ENCODE data around the gene AQP12A. TPM values are rescaled to one million over a fixed set of nuclear protein-coding genes. Genes with fewer than 3 reads are reported as not detected.

AQP12A gene
- total RNA-seq, 1 donor from 2014 or later: not detected

- H3K27ac ChIP-seq: no peak overlapping the region
- no peaks in the 10 kb centered on the region for H3K4me1 ChIP-seq
- ATAC-seq (no peak), DNase-seq (no peak)
- H3K36me3 ChIP-seq: no peaks in the 10 kb centered on the region
- H3K4me3 ChIP-seq: no peak overlapping the region
- intact Hi-C loops (cut with DNase I): no loop called here
- H3K27me3 ChIP-seq: no peaks in the 10 kb centered on the region
- TF ChIP-seq, protein P1, sequence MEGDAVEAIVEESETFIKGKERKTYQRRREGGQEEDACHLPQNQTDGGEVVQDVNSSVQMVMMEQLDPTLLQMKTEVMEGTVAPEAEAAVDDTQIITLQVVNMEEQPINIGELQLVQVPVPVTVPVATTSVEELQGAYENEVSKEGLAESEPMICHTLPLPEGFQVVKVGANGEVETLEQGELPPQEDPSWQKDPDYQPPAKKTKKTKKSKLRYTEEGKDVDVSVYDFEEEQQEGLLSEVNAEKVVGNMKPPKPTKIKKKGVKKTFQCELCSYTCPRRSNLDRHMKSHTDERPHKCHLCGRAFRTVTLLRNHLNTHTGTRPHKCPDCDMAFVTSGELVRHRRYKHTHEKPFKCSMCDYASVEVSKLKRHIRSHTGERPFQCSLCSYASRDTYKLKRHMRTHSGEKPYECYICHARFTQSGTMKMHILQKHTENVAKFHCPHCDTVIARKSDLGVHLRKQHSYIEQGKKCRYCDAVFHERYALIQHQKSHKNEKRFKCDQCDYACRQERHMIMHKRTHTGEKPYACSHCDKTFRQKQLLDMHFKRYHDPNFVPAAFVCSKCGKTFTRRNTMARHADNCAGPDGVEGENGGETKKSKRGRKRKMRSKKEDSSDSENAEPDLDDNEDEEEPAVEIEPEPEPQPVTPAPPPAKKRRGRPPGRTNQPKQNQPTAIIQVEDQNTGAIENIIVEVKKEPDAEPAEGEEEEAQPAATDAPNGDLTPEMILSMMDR (IDR thresholded peaks at IDR 0.05): no peak
- no peaks in the 10 kb centered on the region for H3K9me3 ChIP-seq
Measured at GRCh38 chr2:240711701-240712100, 20.0 kb downstream of the AQP12A start.

GRCh38 chr2:240712121-240712520 is 20.5 kb downstream of the AQP12A start:
- no peak overlapping the region for H3K4me3 ChIP-seq
- intact Hi-C loops (cut with DNase I): no loop called here
- DNase-seq (no peak), ATAC-seq (no peak)
- H3K4me1 ChIP-seq: no peaks in the 10 kb centered on the region
- H3K27ac ChIP-seq: no peak overlapping the region
- TF ChIP-seq, protein P1 (IDR thresholded peaks at IDR 0.05): no peak
- no peaks in the 10 kb centered on the region for H3K27me3 ChIP-seq
- H3K9me3 ChIP-seq: no peaks in the 10 kb centered on the region
- no peaks in the 10 kb centered on the region for H3K36me3 ChIP-seq

DNA sequence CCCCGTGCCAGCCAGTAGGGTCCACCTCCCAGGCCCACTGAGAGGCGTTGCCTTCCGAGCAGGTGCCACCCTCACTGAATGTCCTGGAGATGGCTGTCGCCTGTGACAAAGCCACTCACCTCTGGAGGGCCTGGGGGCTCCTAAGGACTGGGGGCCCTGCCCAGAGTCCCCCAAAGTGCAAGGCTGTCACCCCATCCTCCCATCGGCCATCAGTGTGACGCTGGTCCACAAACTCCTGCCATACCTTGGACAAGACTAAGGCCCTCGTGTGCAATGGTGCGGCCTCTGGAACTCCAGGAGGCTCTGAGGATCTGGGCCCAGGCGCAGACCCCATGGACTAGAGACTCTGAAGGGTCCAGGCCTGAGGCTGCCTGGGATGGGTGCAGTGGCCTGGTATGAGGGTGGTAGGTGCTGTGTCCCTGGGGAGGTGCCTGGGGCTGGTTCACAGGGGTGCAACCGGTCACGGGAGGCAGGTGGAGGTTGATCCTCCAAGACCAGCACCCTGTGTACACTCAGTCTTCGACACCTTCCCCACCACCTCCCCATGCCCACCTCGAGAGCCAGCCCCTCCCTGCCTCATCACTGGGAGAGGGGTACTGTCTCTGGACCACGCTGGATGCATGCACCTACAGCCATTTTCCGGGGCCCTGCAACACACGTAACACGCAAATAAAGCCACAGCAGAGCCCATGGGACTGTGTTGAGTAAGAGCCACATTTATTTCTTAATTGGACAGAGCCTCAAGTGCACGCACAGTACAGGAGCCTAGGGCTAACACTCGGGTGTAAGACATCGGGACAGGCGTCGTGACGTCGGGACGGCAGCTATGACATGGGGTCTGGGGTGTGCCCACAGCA is 21.6 kb downstream of the AQP12A start:
- Histone ChIP-seq H3K27me3 (no peaks in the 10 kb centered on the region), H3K4me3 (no peak overlapping the region), H3K36me3 (no peaks in the 10 kb centered on the region), H3K4me1 (no peaks in the 10 kb centered on the region), H3K27ac (no peak overlapping the region), H3K9me3 (no peaks in the 10 kb centered on the region)
- intact Hi-C loops (cut with DNase I): no loop called here
- TF ChIP-seq, protein P1 (IDR thresholded peaks at IDR 0.05): no peak
- DNase-seq (no peak), ATAC-seq (no peak)

DNA sequence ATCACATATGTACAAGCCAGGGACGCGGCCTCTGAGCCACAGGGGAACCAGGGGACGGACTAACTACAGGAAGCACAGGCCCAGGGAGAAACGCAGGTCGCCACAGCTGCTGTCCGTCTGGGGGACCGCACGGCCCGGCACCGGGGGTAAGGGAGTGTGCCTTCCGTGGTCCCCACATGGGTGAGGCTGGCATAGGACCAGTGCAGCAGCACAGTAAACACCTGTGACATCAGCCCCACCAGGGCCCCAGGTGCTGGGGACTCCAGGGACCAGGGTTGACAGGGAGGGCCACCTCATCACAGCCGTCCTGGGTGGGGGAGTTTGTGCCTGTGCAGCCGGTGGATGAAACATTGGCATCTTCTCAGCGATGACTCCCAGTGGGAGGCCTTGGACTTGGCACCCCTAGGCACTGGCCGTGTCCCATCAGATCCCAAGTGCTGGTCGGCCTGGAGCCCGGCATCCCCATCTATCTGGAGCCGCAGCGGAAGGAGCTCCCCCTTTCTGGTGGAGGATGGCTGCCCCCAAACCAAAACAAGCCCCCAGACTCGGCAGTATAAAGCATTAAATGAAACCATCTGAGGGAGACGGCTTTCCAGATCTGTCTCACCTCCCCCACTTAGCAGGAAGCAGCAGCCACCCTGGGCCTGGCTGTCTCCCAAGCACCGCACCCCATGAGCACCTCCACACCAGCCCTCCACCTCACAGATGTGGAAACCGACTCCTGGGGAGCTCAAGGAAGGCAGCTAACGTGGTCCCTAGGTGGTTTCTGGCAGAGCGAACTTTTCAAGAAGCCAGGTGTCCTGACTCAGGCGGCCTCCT is 22.5 kb downstream of the AQP12A start:
- TF ChIP-seq, protein P1 (IDR thresholded peaks at IDR 0.05): no peak
- no peak overlapping the region for H3K27ac ChIP-seq
- ATAC-seq: no peak

GRCh38 chr2:240714747-240715725 is 23.4 kb downstream of the AQP12A start:
- no peaks in the 10 kb centered on the region for H3K27me3 ChIP-seq
- H3K4me3 ChIP-seq: no peak overlapping the region
- TF ChIP-seq, protein P1 (IDR thresholded peaks at IDR 0.05): no peak
- no peak for ATAC-seq
- DNase-seq: no peak
- H3K27ac ChIP-seq: no peak overlapping the region
- intact Hi-C loops (cut with DNase I): no loop called here
- H3K4me1 ChIP-seq: no peaks in the 10 kb centered on the region
- no peaks in the 10 kb centered on the region for H3K9me3 ChIP-seq
- H3K36me3 ChIP-seq: no peaks in the 10 kb centered on the region

More for the DNA sequence above, 22.5 kb downstream of the AQP12A start:
- intact Hi-C loops (cut with DNase I): no loop called here
- Histone ChIP-seq H3K27me3 (no peaks in the 10 kb centered on the region), H3K4me1 (no peaks in the 10 kb centered on the region), H3K36me3 (no peaks in the 10 kb centered on the region), H3K4me3 (no peak overlapping the region), H3K9me3 (no peaks in the 10 kb centered on the region)
- no peak for DNase-seq

All from upper lobe of right lung (tissue), 1 donor.